ENCODE data around the gene ARHGAP44. TPM values are rescaled to one million over a fixed set of nuclear protein-coding genes. Genes with fewer than 3 reads are reported as not detected.

ARHGAP44 gene
- total and polyA plus RNA-seq, 2 donors (not counting 3 experiments of a cell fraction or from before 2014, with no cell fraction given), result 0.11 to 0.42 TPM

- DNase-seq (ENCODE audit: low read depth, low spot score) (peak; percentile 99), FAIRE-seq (peak; percentile 99)
- H3K4me2 ChIP-seq (ENCODE audit: insufficient read depth, low read length), result peak within 1 kb of the TSS; percentile 89
- BruUV-seq (replicated peaks), result no TSS peak
- no peaks in the 10 kb centered on the region for H3K9me3 ChIP-seq (replicated peaks; ENCODE audit: control insufficient read depth, insufficient read depth, low read length)
- H4K20me1 ChIP-seq (replicated peaks; ENCODE audit: control insufficient read depth, extremely low read depth, insufficient read depth, low read length), result no peaks in the 10 kb centered on the region
- H2AFZ ChIP-seq (ENCODE audit: low read depth, low read length), result peak within 1 kb of the TSS; percentile 88
- H3K9me1 ChIP-seq (replicated peaks; ENCODE audit: control insufficient read depth, extremely low read depth, insufficient read depth, low read length), result no peaks in the 10 kb centered on the region
- CTCF ChIA-PET, result interaction anchor here (0.7 to 5.3 kb wide), 9 partner anchors 9 to 1909 kb away, joined by 3 to 93 read pairs (median 4); no protein-coding TSS in a partner anchor
- H3K27ac ChIP-seq (ENCODE audit: insufficient read depth, low read depth, low read length), result peak within 1 kb of the TSS; percentile 36
- peaks cover 11% of the 10 kb centered on the region for H3K4me1 ChIP-seq (ENCODE audit: control insufficient read depth, extremely low read depth, insufficient read depth, low read length)
- peak; percentile 53 for TF ChIP-seq POLR2AphosphoS5 (IDR thresholded peaks at IDR 0.05; ENCODE audit: insufficient read depth, low read depth, low read length)
- no peak for TF ChIP-seq MYC (IDR thresholded peaks at IDR 0.05; ENCODE audit: low read depth, low read length)
- peak; percentile 96 for TF ChIP-seq POLR2A (IDR thresholded peaks at IDR 0.05; ENCODE audit: low read depth, low read length)
- TF ChIP-seq GATA2 (IDR thresholded peaks at IDR 0.05; ENCODE audit: insufficient read depth, insufficient read length, low read depth, low read length), result peak; percentile 11
- H3K36me3 ChIP-seq (ENCODE audit: control insufficient read depth in 2 of 2, extremely low read depth in 1 of 2, insufficient read depth in 2 of 2, low read length in 2 of 2), result peaks cover 15 to 16% of the 10 kb centered on the region in 2 experiments
- dilution Hi-C loops (cut with MboI; ENCODE audit: extremely low pct_ligation_motif_present, low sequenced_read_pairs) (no loop called here), intact Hi-C loops (cut with micrococcal nuclease) (loop anchor here (1.0 to 2.0 kb wide), 2 partner anchors 12 to 1021 kb away; partner anchors contain the start of gene ZNF18)
- H3K4me3 ChIP-seq (replicated peaks in 1 of 3; ENCODE audit: insufficient read depth in 1 of 3, low read depth in 1 of 3, low read length in 3 of 3), result peak within 1 kb of the TSS; percentile 22 to 88 (median 87)
- no peaks in the 10 kb centered on the region for H3K27me3 ChIP-seq (ENCODE audit: control insufficient read depth in 2 of 2, insufficient read depth in 2 of 2, low read length in 2 of 2)
- peak within 1 kb of the TSS; percentile 67 for H3K9ac ChIP-seq (replicated peaks; ENCODE audit: extremely low read depth, insufficient read depth, low read length)
- POLR2A ChIA-PET, result interaction anchor here (1.0 to 1.3 kb wide), 2 partner anchors 9 to 1021 kb away, joined by 3 to 4 read pairs; partner anchors contain the start of gene ZNF18
- H3K79me2 ChIP-seq (ENCODE audit: control insufficient read depth, insufficient read depth, low read length), result peaks cover 15% of the 10 kb centered on the region
These were observed 228.6 kb downstream of the ARHGAP44 start, which contains the start of gene ELAC2 for GRCh38 chr17:13017655-13018459. TSS of gene ELAC2 (minus strand) at chr17:13018027. CDS start at chr17:13017947, 80 bp downstream.

- dilution Hi-C loops (cut with MboI; ENCODE audit: extremely low pct_ligation_motif_present, low sequenced_read_pairs), result no loop called here
- POLR2A ChIA-PET, result no interaction called here
These were observed 234.7 kb downstream of the ARHGAP44 start for GRCh38 chr17:13024016-13024415.

More at GRCh38 chr17:13024016-13024415, 234.7 kb downstream of the ARHGAP44 start:
- Histone ChIP-seq H4K20me1 (replicated peaks; ENCODE audit: control insufficient read depth, extremely low read depth, insufficient read depth, low read length) (no peaks in the 10 kb centered on the region), H2AFZ (ENCODE audit: low read depth, low read length) (no peak overlapping the region), H3K4me3 (replicated peaks in 1 of 3; ENCODE audit: insufficient read depth in 1 of 3, low read depth in 1 of 3, low read length in 3 of 3) (no peak overlapping the region), H3K9me3 (replicated peaks; ENCODE audit: control insufficient read depth, insufficient read depth, low read length) (no peaks in the 10 kb centered on the region), H3K9me1 (replicated peaks; ENCODE audit: control insufficient read depth, extremely low read depth, insufficient read depth, low read length) (no peaks in the 10 kb centered on the region), H3K79me2 (ENCODE audit: control insufficient read depth, insufficient read depth, low read length) (no peaks in the 10 kb centered on the region), H3K4me2 (ENCODE audit: insufficient read depth, low read length) (no peak overlapping the region), H3K4me1 (ENCODE audit: control insufficient read depth, extremely low read depth, insufficient read depth, low read length) (no peaks in the 10 kb centered on the region), H3K27ac (ENCODE audit: insufficient read depth, low read depth, low read length) (no peak overlapping the region), H3K36me3 (ENCODE audit: control insufficient read depth in 2 of 2, extremely low read depth in 1 of 2, insufficient read depth in 2 of 2, low read length in 2 of 2) (no peaks in the 10 kb centered on the region), H3K27me3 (ENCODE audit: control insufficient read depth in 2 of 2, insufficient read depth in 2 of 2, low read length in 2 of 2) (no peaks in the 10 kb centered on the region), H3K9ac (replicated peaks; ENCODE audit: extremely low read depth, insufficient read depth, low read length) (no peak overlapping the region)
- CTCF ChIA-PET, result interaction anchor here (1.6 kb wide), 1 partner anchor 15 kb away, joined by 6 read pairs; no protein-coding TSS in a partner anchor
- TF ChIP-seq CTCF (IDR thresholded peaks at IDR 0.05; ENCODE audit: extremely low read depth in 1 of 2, insufficient read depth in 1 of 2, low read depth in 1 of 2, low read length in 2 of 2) (no peak), MAX (IDR thresholded peaks at IDR 0.05; ENCODE audit: insufficient read depth, insufficient read length) (no peak), FOS (IDR thresholded peaks at IDR 0.05; ENCODE audit: borderline replicate concordance, insufficient read depth, low read length) (no peak), POLR2A (IDR thresholded peaks at IDR 0.05; ENCODE audit: low read depth, low read length) (no peak), EZH2 (IDR thresholded peaks at IDR 0.05; ENCODE audit: borderline replicate concordance, low read depth, low read length, severe bottlenecking) (no peak), JUN (IDR thresholded peaks at IDR 0.05; ENCODE audit: borderline replicate concordance, insufficient read depth, insufficient read length, low read depth) (no peak), GATA2 (IDR thresholded peaks at IDR 0.05; ENCODE audit: insufficient read depth, insufficient read length, low read depth, low read length) (no peak), POLR2AphosphoS5 (IDR thresholded peaks at IDR 0.05; ENCODE audit: insufficient read depth, low read depth, low read length) (no peak), MYC (IDR thresholded peaks at IDR 0.05; ENCODE audit: low read depth, low read length) (no peak)
- FAIRE-seq (no peak), DNase-seq (ENCODE audit: low read depth, low spot score) (no peak)
- intact Hi-C loops (cut with micrococcal nuclease), result no loop called here
- BruUV-seq (replicated peaks), result no TSS peak

Measured in endothelial cell of umbilical vein (primary cell).